ENCODE measurements around the gene ZNF398.

The ZNF398 gene

GRCh38 chr7:149226840-149227494 lies 79.7 kb downstream of the ZNF398 start:
- no peak for DNase-seq (ENCODE audit: low read depth)

- no peak for DNase-seq (ENCODE audit: low read depth)
These were observed 81.7 kb downstream of the ZNF398 start for GRCh38 chr7:149228831-149229471.

GRCh38 chr7:149229526-149229925 lies 82.3 kb downstream of the ZNF398 start:
- DNase-seq (ENCODE audit: low read depth) = no peak

DNA sequence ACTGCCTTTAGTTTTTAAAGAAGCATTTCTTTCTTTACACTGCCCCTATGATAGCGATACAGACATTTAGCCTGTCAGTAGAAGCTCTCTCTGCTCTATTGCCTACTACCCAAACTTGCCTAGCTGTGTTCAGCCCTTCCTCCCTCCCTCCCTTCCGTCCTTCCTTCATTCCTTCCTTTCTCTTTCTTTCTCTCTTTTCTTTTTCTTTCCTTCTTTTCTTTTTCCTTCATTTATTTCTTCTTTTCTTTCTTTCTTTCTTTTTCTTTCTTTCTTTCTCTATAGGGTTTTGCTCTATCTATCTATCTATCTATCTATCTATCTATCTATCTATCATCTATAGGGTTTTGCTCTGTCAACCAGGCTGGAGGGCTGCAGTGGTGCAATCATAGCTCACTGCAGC lies 85.1 kb downstream of the ZNF398 start:
- DNase-seq (ENCODE audit: low read depth) = no peak
